Measurements from ENCODE around the gene ZSWIM1. TPM values are rescaled to one million over a fixed set of nuclear protein-coding genes. Genes with fewer than 3 reads are reported as not detected.
A peak's percentile ranks its signal among the peaks of the same experiment; 100 is the strongest.

ZSWIM1 gene
- total RNA-seq (1 to 10 TPM; 5.3 to 8.2 TPM), polyA plus RNA-seq (1 to 10 TPM; 2.9 to 3.4 TPM)
- long read RNA-seq, donor 1: 0 reads
- long read RNA-seq, donor 2: 0 reads

GRCh38 chr20:45880988-45881788 is at the start of gene ZSWIM1:
Gene ZSWIM1, plus strand, starts transcription at chr20:45881227. Its CDS starts 1,366 bp downstream, at chr20:45882593.
- WGBS, 2 donors: 0% methylated on average over 23 of the region's 23 CpGs
- H3K4me1 ChIP-seq (ENCODE audit: control insufficient read depth in 1 of 2, insufficient read depth in 2 of 2, low read length in 2 of 2): no peaks in the 10 kb centered on the region
- intact Hi-C loops (cut with DNase I): loop anchor here in 1 of 2 donors (10.0 kb wide), 1 partner anchor 46 kb away; the partner anchor contains the start of gene SNX21
- H3K27me3 ChIP-seq (ENCODE audit: control insufficient read depth in 1 of 2, insufficient read depth in 2 of 2, low read length in 1 of 2): no peaks in the 10 kb centered on the region
- H3K36me3 ChIP-seq (ENCODE audit: control insufficient read depth in 1 of 2, insufficient read depth in 2 of 2, low read length in 1 of 2): peaks cover 0 to 12% of the 10 kb centered on the region in 2 donors
- peak within 1 kb of the TSS in 1 of 2 donors; percentile 74 for H3K27ac ChIP-seq (ENCODE audit: low read depth in 1 of 2, low read length in 2 of 2)
- no peaks in the 10 kb centered on the region for H3K9me3 ChIP-seq (ENCODE audit: control insufficient read depth, low read length)
- peak; percentile 99 to 100 for DNase-seq
- H3K4me3 ChIP-seq (ENCODE audit: low read length in 2 of 2): peak within 1 kb of the TSS; percentile 29 to 45
- ATAC-seq (ENCODE audit: low FRiP score): peak; percentile 97

GRCh38 chr20:45832619-45833018 is 48.4 kb upstream of the ZSWIM1 start:
- H3K9me3 ChIP-seq (ENCODE audit: control insufficient read depth, low read length): no peaks in the 10 kb centered on the region
- no peak overlapping the region for H3K4me3 ChIP-seq (ENCODE audit: low read length in 2 of 2)
- DNase-seq (peak in 1 of 2 donors; percentile 44), ATAC-seq (ENCODE audit: low FRiP score) (no peak)
- H3K27ac ChIP-seq (ENCODE audit: low read depth in 1 of 2, low read length in 2 of 2): peak overlapping the region in 1 of 2 donors; percentile 92
- no peaks in the 10 kb centered on the region for H3K27me3 ChIP-seq (ENCODE audit: control insufficient read depth in 1 of 2, insufficient read depth in 2 of 2, low read length in 1 of 2)
- intact Hi-C loops (cut with DNase I): loop anchor here in 1 of 2 donors (10.0 kb wide), 2 partner anchors 52 to 1648 kb away; partner anchors contain the start of genes JPH2, SPATA25 and ZSWIM1
- peaks cover 0 to 1% of the 10 kb centered on the region in 2 donors for H3K4me1 ChIP-seq (ENCODE audit: control insufficient read depth in 1 of 2, insufficient read depth in 2 of 2, low read length in 2 of 2)
- no peaks in the 10 kb centered on the region for H3K36me3 ChIP-seq (ENCODE audit: control insufficient read depth in 1 of 2, insufficient read depth in 2 of 2, low read length in 1 of 2)
- WGBS, 2 donors: 80 to 84% methylated on average over 4 of the region's 4 CpGs

GRCh38 chr20:45833030-45833882 is 47.8 kb upstream of the ZSWIM1 start, which contains the start of gene SNX21:
Gene SNX21, plus strand, starts transcription at chr20:45833799. Its CDS starts 121 bp downstream, at chr20:45833920.
- Histone ChIP-seq H3K36me3 (ENCODE audit: control insufficient read depth in 1 of 2, insufficient read depth in 2 of 2, low read length in 1 of 2) (no peaks in the 10 kb centered on the region), H3K4me3 (ENCODE audit: low read length in 2 of 2) (peak within 1 kb of the TSS; percentile 62 to 75), H3K27me3 (ENCODE audit: control insufficient read depth in 1 of 2, insufficient read depth in 2 of 2, low read length in 1 of 2) (no peaks in the 10 kb centered on the region), H3K4me1 (ENCODE audit: control insufficient read depth in 1 of 2, insufficient read depth in 2 of 2, low read length in 2 of 2) (peaks cover 0 to 1% of the 10 kb centered on the region in 2 donors), H3K27ac (ENCODE audit: low read depth in 1 of 2, low read length in 2 of 2) (peak within 1 kb of the TSS; percentile 71 to 92), H3K9me3 (ENCODE audit: control insufficient read depth, low read length) (no peaks in the 10 kb centered on the region)
- intact Hi-C loops (cut with DNase I): loop anchor here in 1 of 2 donors (10.0 kb wide), 2 partner anchors 52 to 1648 kb away; partner anchors contain the start of genes JPH2, SPATA25 and ZSWIM1
- DNase-seq (peak; percentile 91 to 94), ATAC-seq (ENCODE audit: low FRiP score) (peak; percentile 92)
- WGBS, 2 donors: 3 to 4% methylated on average over 32 to 35 of the region's 35 CpGs

GRCh38 chr20:45833883-45834796 is 46.9 kb upstream of the ZSWIM1 start:
- Histone ChIP-seq H3K27ac (ENCODE audit: low read depth in 1 of 2, low read length in 2 of 2) (peak overlapping the region; percentile 71 to 92), H3K27me3 (ENCODE audit: control insufficient read depth in 1 of 2, insufficient read depth in 2 of 2, low read length in 1 of 2) (no peaks in the 10 kb centered on the region), H3K4me1 (ENCODE audit: control insufficient read depth in 1 of 2, insufficient read depth in 2 of 2, low read length in 2 of 2) (peaks cover 0 to 1% of the 10 kb centered on the region in 2 donors), H3K4me3 (ENCODE audit: low read length in 2 of 2) (peak overlapping the region; percentile 62 to 75), H3K9me3 (ENCODE audit: control insufficient read depth, low read length) (no peaks in the 10 kb centered on the region), H3K36me3 (ENCODE audit: control insufficient read depth in 1 of 2, insufficient read depth in 2 of 2, low read length in 1 of 2) (no peaks in the 10 kb centered on the region)
- peak; percentile 89 for ATAC-seq (ENCODE audit: low FRiP score)
- 1% methylated on average over 51 to 71 of the region's 71 CpGs for WGBS, 2 donors
- intact Hi-C loops (cut with DNase I): loop anchor here (2.0 to 10.0 kb wide), 4 partner anchors 17 to 1649 kb away; partner anchors contain the start of genes ACOT8 (in 1 of the 2), JPH2 (in 1 of the 2), SPATA25 (in 1 of the 2) and ZSWIM1 (in 1 of the 2)
- peak; percentile 82 to 91 for DNase-seq

GRCh38 chr20:45834797-45835161 is 46.2 kb upstream of the ZSWIM1 start:
- Histone ChIP-seq H3K27me3 (ENCODE audit: control insufficient read depth in 1 of 2, insufficient read depth in 2 of 2, low read length in 1 of 2) (no peaks in the 10 kb centered on the region), H3K27ac (ENCODE audit: low read depth in 1 of 2, low read length in 2 of 2) (peak overlapping the region in 1 of 2 donors; percentile 92), H3K4me3 (ENCODE audit: low read length in 2 of 2) (peak overlapping the region; percentile 62 to 75), H3K4me1 (ENCODE audit: control insufficient read depth in 1 of 2, insufficient read depth in 2 of 2, low read length in 2 of 2) (peaks cover 0 to 1% of the 10 kb centered on the region in 2 donors), H3K9me3 (ENCODE audit: control insufficient read depth, low read length) (no peaks in the 10 kb centered on the region), H3K36me3 (ENCODE audit: control insufficient read depth in 1 of 2, insufficient read depth in 2 of 2, low read length in 1 of 2) (no peaks in the 10 kb centered on the region)
- ATAC-seq (ENCODE audit: low FRiP score): no peak
- intact Hi-C loops (cut with DNase I): loop anchor here (2.0 to 10.0 kb wide), 5 partner anchors 18 to 1650 kb away; partner anchors contain the start of genes ACOT8 (in 1 of the 2), JPH2 (in 1 of the 2), SPATA25 (in 1 of the 2) and ZSWIM1 (in 1 of the 2)
- peak; percentile 63 to 78 for DNase-seq
- WGBS, 2 donors: 24 to 31% methylated on average over 14 of the region's 14 CpGs

- no peak for DNase-seq
- 18 to 23% methylated on average over 3 of the region's 3 CpGs for WGBS, 2 donors
- Histone ChIP-seq H3K36me3 (ENCODE audit: control insufficient read depth in 1 of 2, insufficient read depth in 2 of 2, low read length in 1 of 2) (no peaks in the 10 kb centered on the region), H3K27ac (ENCODE audit: low read depth in 1 of 2, low read length in 2 of 2) (peak overlapping the region in 1 of 2 donors; percentile 49), H3K27me3 (ENCODE audit: control insufficient read depth in 1 of 2, insufficient read depth in 2 of 2, low read length in 1 of 2) (no peaks in the 10 kb centered on the region), H3K9me3 (ENCODE audit: control insufficient read depth, low read length) (no peaks in the 10 kb centered on the region), H3K4me1 (ENCODE audit: control insufficient read depth in 1 of 2, insufficient read depth in 2 of 2, low read length in 2 of 2) (peaks cover 0 to 1% of the 10 kb centered on the region in 2 donors), H3K4me3 (ENCODE audit: low read length in 2 of 2) (peak overlapping the region in 1 of 2 donors; percentile 62)
- intact Hi-C loops (cut with DNase I): loop anchor here (2.0 to 10.0 kb wide), 5 partner anchors 19 to 1651 kb away; partner anchors contain the start of genes ACOT8 (in 1 of the 2), JPH2 (in 1 of the 2), SPATA25 (in 1 of the 2) and ZSWIM1 (in 1 of the 2)
- no peak for ATAC-seq (ENCODE audit: low FRiP score)
These were observed 45.7 kb upstream of the ZSWIM1 start for GRCh38 chr20:45835329-45835765.

GRCh38 chr20:45835825-45836224 is 45.2 kb upstream of the ZSWIM1 start:
- peak; percentile 77 to 86 for DNase-seq
- peak overlapping the region in 1 of 2 donors; percentile 49 for H3K27ac ChIP-seq (ENCODE audit: low read depth in 1 of 2, low read length in 2 of 2)
- 35 to 38% methylated on average over 5 of the region's 5 CpGs for WGBS, 2 donors
- no peaks in the 10 kb centered on the region for H3K27me3 ChIP-seq (ENCODE audit: control insufficient read depth in 1 of 2, insufficient read depth in 2 of 2, low read length in 1 of 2)
- H3K36me3 ChIP-seq (ENCODE audit: control insufficient read depth in 1 of 2, insufficient read depth in 2 of 2, low read length in 1 of 2): no peaks in the 10 kb centered on the region
- ATAC-seq (ENCODE audit: low FRiP score): no peak
- peak overlapping the region in 1 of 2 donors; percentile 62 for H3K4me3 ChIP-seq (ENCODE audit: low read length in 2 of 2)
- intact Hi-C loops (cut with DNase I): loop anchor here (2.0 to 10.0 kb wide), 5 partner anchors 19 to 1651 kb away; partner anchors contain the start of genes ACOT8 (in 1 of the 2), JPH2 (in 1 of the 2), SPATA25 (in 1 of the 2) and ZSWIM1 (in 1 of the 2)
- H3K4me1 ChIP-seq (ENCODE audit: control insufficient read depth in 1 of 2, insufficient read depth in 2 of 2, low read length in 2 of 2): peaks cover 0 to 1% of the 10 kb centered on the region in 2 donors
- H3K9me3 ChIP-seq (ENCODE audit: control insufficient read depth, low read length): no peaks in the 10 kb centered on the region
